Measurements from ENCODE around the gene TUBD1. TPM values are rescaled to one million over a fixed set of nuclear protein-coding genes. Genes with fewer than 3 reads are reported as not detected.

TUBD1 gene
- total and polyA plus RNA-seq, 2 of the 13 experiments (the other 11 are each of a cell fraction or from before 2014, with no cell fraction given), result 18.2 to 25.9 TPM

DNA sequence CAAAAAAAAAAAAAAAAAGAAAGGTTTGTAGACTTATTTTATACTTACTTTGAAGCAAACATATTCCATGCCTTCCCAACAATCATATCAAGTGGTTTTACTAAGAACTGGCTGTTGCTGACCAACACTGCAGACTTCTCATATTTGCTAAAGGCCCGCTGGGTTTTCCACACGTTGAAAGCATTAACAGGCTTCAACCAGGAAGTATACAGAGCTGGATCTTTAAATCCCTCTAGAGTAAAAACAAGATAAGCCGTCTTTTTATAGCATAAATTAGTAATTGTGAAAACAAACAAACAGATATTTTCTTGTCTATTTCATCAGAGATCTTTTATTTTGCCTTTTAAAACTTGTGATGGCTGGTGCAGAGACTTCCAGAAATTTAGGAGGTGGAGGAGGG is 29.1 kb downstream of the TUBD1 start:
- H3K4me3 ChIP-seq (replicated peaks in 1 of 3; ENCODE audit: insufficient read depth in 1 of 3, low read depth in 2 of 3, low read length in 3 of 3), result no peak overlapping the region
- BruUV-seq (replicated peaks), result no TSS peak
- intact Hi-C loops (cut with micrococcal nuclease; ENCODE audit: unreplicated experiment) (no loop called here), in situ Hi-C loops (cut with HindIII; ENCODE audit: extremely low pct_ligation_motif_present, low pct_unique_long_range_greater_than_20kb) (no loop called here)
- no peak overlapping the region for H3K27ac ChIP-seq (ENCODE audit: extremely low read length, insufficient read depth, low read length)
- POLR2A ChIA-PET, result no interaction called here
- no peak overlapping the region for H2AFZ ChIP-seq (ENCODE audit: low read length)
- CTCF ChIA-PET (ENCODE audit: low intra/inter-chr PET ratio, low total read pairs), result no interaction called here
- peaks cover 4 to 21% of the 10 kb centered on the region in 2 experiments for H3K36me3 ChIP-seq (replicated peaks in 1 of 2; ENCODE audit: control insufficient read depth in 1 of 2, insufficient read depth in 2 of 2, low read length in 2 of 2)
- ATAC-seq, result no peak
- no peaks in the 10 kb centered on the region for H4K20me1 ChIP-seq (ENCODE audit: insufficient read depth, low read length)
- no peak for FAIRE-seq
- H3K79me2 ChIP-seq (ENCODE audit: insufficient read depth, low read length), result no peaks in the 10 kb centered on the region
- H3K9ac ChIP-seq (ENCODE audit: insufficient read depth, low read depth, low read length), result no peak overlapping the region
- WGBS (ENCODE audit: low lambda C conversion rate), result 97% methylated on average over 3 of the region's 3 CpGs
- no peaks in the 10 kb centered on the region for H3K9me3 ChIP-seq (ENCODE audit: low read length)
- TF ChIP-seq WIZ (CRISPR knock-in tag; IDR thresholded peaks at IDR 0.05) (no peak), ZFP36L2 (CRISPR knock-in tag; IDR thresholded peaks at IDR 0.05) (no peak), IRF2 (CRISPR knock-in tag; IDR thresholded peaks at IDR 0.05) (no peak), KLF16 (CRISPR knock-in tag; IDR thresholded peaks at IDR 0.05) (no peak)
- TF ChIP-seq, protein P1, sequence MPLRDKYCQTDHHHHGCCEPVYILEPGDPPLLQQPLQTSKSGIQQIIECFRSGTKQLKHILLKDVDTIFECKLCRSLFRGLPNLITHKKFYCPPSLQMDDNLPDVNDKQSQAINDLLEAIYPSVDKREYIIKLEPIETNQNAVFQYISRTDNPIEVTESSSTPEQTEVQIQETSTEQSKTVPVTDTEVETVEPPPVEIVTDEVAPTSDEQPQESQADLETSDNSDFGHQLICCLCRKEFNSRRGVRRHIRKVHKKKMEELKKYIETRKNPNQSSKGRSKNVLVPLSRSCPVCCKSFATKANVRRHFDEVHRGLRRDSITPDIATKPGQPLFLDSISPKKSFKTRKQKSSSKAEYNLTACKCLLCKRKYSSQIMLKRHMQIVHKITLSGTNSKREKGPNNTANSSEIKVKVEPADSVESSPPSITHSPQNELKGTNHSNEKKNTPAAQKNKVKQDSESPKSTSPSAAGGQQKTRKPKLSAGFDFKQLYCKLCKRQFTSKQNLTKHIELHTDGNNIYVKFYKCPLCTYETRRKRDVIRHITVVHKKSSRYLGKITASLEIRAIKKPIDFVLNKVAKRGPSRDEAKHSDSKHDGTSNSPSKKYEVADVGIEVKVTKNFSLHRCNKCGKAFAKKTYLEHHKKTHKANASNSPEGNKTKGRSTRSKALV (CRISPR knock-in tag; IDR thresholded peaks at IDR 0.05), result no peak
- TF ChIP-seq, protein P2, sequence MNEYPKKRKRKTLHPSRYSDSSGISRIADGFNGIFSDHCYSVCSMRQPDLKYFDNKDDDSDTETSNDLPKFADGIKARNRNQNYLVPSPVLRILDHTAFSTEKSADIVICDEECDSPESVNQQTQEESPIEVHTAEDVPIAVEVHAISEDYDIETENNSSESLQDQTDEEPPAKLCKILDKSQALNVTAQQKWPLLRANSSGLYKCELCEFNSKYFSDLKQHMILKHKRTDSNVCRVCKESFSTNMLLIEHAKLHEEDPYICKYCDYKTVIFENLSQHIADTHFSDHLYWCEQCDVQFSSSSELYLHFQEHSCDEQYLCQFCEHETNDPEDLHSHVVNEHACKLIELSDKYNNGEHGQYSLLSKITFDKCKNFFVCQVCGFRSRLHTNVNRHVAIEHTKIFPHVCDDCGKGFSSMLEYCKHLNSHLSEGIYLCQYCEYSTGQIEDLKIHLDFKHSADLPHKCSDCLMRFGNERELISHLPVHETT (CRISPR knock-in tag; conservative IDR thresholded peaks at IDR 0.05), result no peak
- H3K27me3 ChIP-seq (ENCODE audit: control insufficient read depth in 1 of 2, insufficient read depth in 2 of 2, low read length in 2 of 2), result no peaks in the 10 kb centered on the region
- H3K4me1 ChIP-seq (ENCODE audit: insufficient read depth, low read length), result peaks cover 13% of the 10 kb centered on the region
- no peak for DNase-seq (ENCODE audit: low spot score)
- no peak overlapping the region for H3K4me2 ChIP-seq (ENCODE audit: low read depth, low read length)
